IMR-90 (cell line): Measurements from ENCODE around the gene IPMK. TPM values are rescaled to one million over a fixed set of nuclear protein-coding genes. Genes with fewer than 3 reads are reported as not detected.

ENCODE experiments used
- ATAC-seq: fragments of 200-7000 bp; cut with Tn5 transposase; 2 replicates; pipeline ENCODE4 v1.9.1; 2020; ENCODE audit warnings: low read depth, mild to moderate bottlenecking, moderate library complexity
- BruUV-seq: library from RNA; stranded (reverse); fragments of 400-500 nt; replicated peaks from 2 replicates; lab custom pipeline; 2021; lab: Mats Ljungman, UMichigan
- CTCF ChIA-PET: fragments of 300-600 bp; formaldehyde crosslinking; extraction: SDS; loops from one replicate; lab custom pipeline; 2021; ENCODE audit warnings: antibody characterized with exemption; lab: Yijun Ruan, JAX
- POLR2A ChIA-PET: fragments of 300-600 bp; sonication (Branson Sonifier 250); formaldehyde crosslinking; loops from one replicate; lab custom pipeline; 2022; ENCODE audit warnings: antibody characterized with exemption; ENCODE audit not compliant: unreplicated experiment; lab: Charles Lee
- DNase-seq: peaks from one replicate; pipeline ENCODE4 v3.0.0; 2013
- H2AFZ ChIP-seq: replicated peaks from 2 replicates; pipeline ENCODE3; 2013; ENCODE audit warnings: low read length, mild to moderate bottlenecking; ENCODE audit not compliant: poor library complexity
- H2AK5ac ChIP-seq: 2 replicates; pipeline ENCODE4 v1.6.1; 2013; ENCODE audit warnings: low read depth, low read length, inconsistent platforms
- H2AK9ac ChIP-seq: replicated peaks from 2 replicates; pipeline ENCODE3; 2013; ENCODE audit warnings: mild to moderate bottlenecking, low read depth, low read length, moderate library complexity; ENCODE audit not compliant: poor library complexity
- H2BK120ac ChIP-seq: 2 replicates; pipeline ENCODE4 v1.6.1; 2013; ENCODE audit warnings: low read depth, low read length, inconsistent platforms
- H2BK15ac ChIP-seq: 3 replicates; pipeline ENCODE4 v1.6.1; 2013; ENCODE audit warnings: low read depth, low read length, inconsistent platforms
- H2BK20ac ChIP-seq: 2 replicates; pipeline ENCODE4 v1.6.1; 2013; ENCODE audit warnings: low read depth, mild to moderate bottlenecking, inconsistent platforms, low read length, moderate library complexity
- H2BK5ac ChIP-seq: 2 replicates; pipeline ENCODE4 v1.6.1; 2013; ENCODE audit warnings: mild to moderate bottlenecking, low read depth, low read length, inconsistent platforms; ENCODE audit not compliant: poor library complexity, severe bottlenecking
- H3K14ac ChIP-seq: replicated peaks from 2 replicates; pipeline ENCODE4 v1.6.1; 2013; ENCODE audit warnings: low read depth, low read length, inconsistent platforms
- H3K18ac ChIP-seq: 2 replicates; pipeline ENCODE4 v1.6.1; 2013; ENCODE audit warnings: low read depth, low read length, control low read depth
- H3K23ac ChIP-seq: 2 replicates; pipeline ENCODE4 v1.6.1; 2013; ENCODE audit warnings: low read depth, low read length, inconsistent platforms
- H3K27ac ChIP-seq: 2 replicates; pipeline ENCODE4 v1.5.1; 2013; ENCODE audit warnings: mild to moderate bottlenecking, control low read depth, low read length; ENCODE audit not compliant: insufficient read depth
- H3K27me3 ChIP-seq: 2 replicates; pipeline ENCODE4 v1.6.1; 2013; ENCODE audit warnings: low read length; ENCODE audit not compliant: control insufficient read depth, insufficient read depth
- H3K36me3 ChIP-seq: 2 replicates; pipeline ENCODE4 v1.6.1; 2013; ENCODE audit warnings: low read length, mixed read lengths; ENCODE audit not compliant: control insufficient read depth, insufficient read depth
- H3K4ac ChIP-seq: 2 replicates; pipeline ENCODE4 v1.6.1; 2013; ENCODE audit warnings: low read depth, low read length, inconsistent platforms
- H3K4me1 ChIP-seq: 2 replicates; pipeline ENCODE4 v1.6.1; 2013; ENCODE audit warnings: low read length, mixed read lengths; ENCODE audit not compliant: control insufficient read depth, insufficient read depth
- H3K4me2 ChIP-seq: 2 replicates; pipeline ENCODE4 v1.6.1; 2013; ENCODE audit warnings: low read depth, mild to moderate bottlenecking, control low read depth, low read length, moderate library complexity
- H3K4me3 ChIP-seq: 2 replicates; pipeline ENCODE4 v1.5.1; 2013; ENCODE audit warnings: low read depth, mild to moderate bottlenecking, control low read depth, low read length, moderate library complexity; ENCODE audit not compliant: insufficient read depth
- H3K56ac ChIP-seq: 2 replicates; pipeline ENCODE4 v1.6.1; 2013; ENCODE audit warnings: low read length, inconsistent platforms; ENCODE audit not compliant: insufficient read depth; ENCODE audit errors: extremely low read depth
- H3K79me1 ChIP-seq, 2 experiments: 2 replicates each; pipeline ENCODE4 v1.6.1; 2013; ENCODE audit warnings: low read length in 2 of 2, inconsistent platforms in 1 of 2, low read depth in 1 of 2
- H3K9ac ChIP-seq: 2 replicates; pipeline ENCODE4 v1.6.1; 2013; ENCODE audit warnings: low read depth, low read length, control low read depth
- H3K9me1 ChIP-seq: 2 replicates; pipeline ENCODE4 v1.6.1; 2013; ENCODE audit warnings: low read length, inconsistent platforms; ENCODE audit not compliant: insufficient read depth
- H3K9me3 ChIP-seq: 2 replicates; pipeline ENCODE4 v1.6.1; 2013; ENCODE audit warnings: low read length; ENCODE audit not compliant: control insufficient read depth, insufficient read depth
- H4K20me1 ChIP-seq: 2 replicates; pipeline ENCODE4 v1.6.1; 2013; ENCODE audit warnings: low read length, inconsistent platforms; ENCODE audit not compliant: insufficient read depth
- H4K5ac ChIP-seq: 2 replicates; pipeline ENCODE4 v1.6.1; 2013; ENCODE audit warnings: mild to moderate bottlenecking, low read depth, low read length, control low read depth
- H4K8ac ChIP-seq, 2 experiments: 2 replicates each; pipeline ENCODE4 v1.6.1; 2013; ENCODE audit warnings: low read depth in 2 of 2, low read length in 2 of 2, control low read depth in 1 of 2, inconsistent platforms in 1 of 2
- H4K91ac ChIP-seq: 2 replicates; pipeline ENCODE4 v1.6.1; 2013; ENCODE audit warnings: low read depth, low read length, inconsistent platforms; ENCODE audit not compliant: insufficient read depth
- WGBS, 2 experiments: methylation state at CpG; one replicate each; pipeline versions ENCODE4 v1.1.5 to v1.1.7; 2013; ENCODE audit warnings: missing lambda C conversion rate in 2 of 2; ENCODE audit not compliant: insufficient read length in 1 of 2; ENCODE audit errors: extremely low coverage in 2 of 2; 5-methylcytosine and 5-hydroxymethylcytosine counted together
- dilution Hi-C: fragments of 300-500 bp; cut with HindIII; formaldehyde crosslinking; loops from one replicate; pipeline ENCODE4 v1.14.3; 2018; ENCODE audit warnings: low sequenced_read_pairs; ENCODE audit not compliant: unreplicated experiment
- in situ Hi-C: fragments of 300-500 bp; cut with MboI; formaldehyde crosslinking; loops from 3 replicates; pipeline ENCODE4 v1.14.3; 2019; ENCODE audit warnings: low sequenced_read_pairs, inconsistent platforms, mixed read lengths
- intact Hi-C: fragments of 100-400 bp; cut with micrococcal nuclease; formaldehyde crosslinking; loops from 2 replicates; pipeline ENCODE4 v1.10.0; 2022
- polyA plus RNA-seq, 3 experiments: library from polyadenylated mRNA; depleted of rRNA; stranded (reverse); fragments of >200 nt; gene quantifications; 2 replicates each; pipeline ENCODE4 v1.2.3, GENCODE V29; 2012; ENCODE audit warnings: low replicate concordance in 1 of 3
- total RNA-seq: library from RNA; depleted of rRNA; stranded (reverse); fragments of >200 nt; gene quantifications from 2 replicates; pipeline ENCODE4 v1.2.3, GENCODE V29; 2012
- TF ChIP-seq, protein P1 (sequence below): fragments of 150-350 bp; IDR thresholded peaks from 2 replicates; pipeline ENCODE4 v1.6.1; 2017; ENCODE audit warnings: mild to moderate bottlenecking, antibody characterized with exemption, low read length, low read depth

The IPMK gene
- total and polyA plus RNA-seq, 2 of the 4 experiments (the other 2 are of a cell fraction), result 0.89 to 2.0 TPM

GRCh38 chr10:58239561-58240169, 28.0 kb downstream of the IPMK start:
- no peak overlapping the region for H2BK20ac ChIP-seq
- H3K27me3 ChIP-seq, result no peaks in the 10 kb centered on the region
- peaks cover 18% of the 10 kb centered on the region for H3K4me1 ChIP-seq
- no TSS peak for BruUV-seq
- no CpG with 5 or more reads among the region's 5 CpGs for WGBS, 2 experiments
- no peak overlapping the region for H3K27ac ChIP-seq
- H3K23ac ChIP-seq, result no peak overlapping the region
- H3K4me2 ChIP-seq, result no peak overlapping the region
- H3K18ac ChIP-seq, result peak overlapping the region; percentile 47; the same call in 1 of the 2 replicates
- H2AFZ ChIP-seq, result no peak overlapping the region
- peaks cover 8% of the 10 kb centered on the region for H3K9me1 ChIP-seq
- peak overlapping the region; percentile 20; the same call in 1 of the 3 replicates for H2BK15ac ChIP-seq
- dilution Hi-C loops, result no loop called here
- ChIA-PET POLR2A (interaction anchor here (0.6 kb wide), 1 partner anchor 1718 kb away, joined by 17 read pairs; no protein-coding TSS in a partner anchor), CTCF (no interaction called here)
- H3K14ac ChIP-seq, result no peak overlapping the region; the same call in 1 of the 2 replicates
- H3K36me3 ChIP-seq, result peaks cover 5% of the 10 kb centered on the region
- no peak overlapping the region for H2AK9ac ChIP-seq
- no peak overlapping the region for H4K8ac ChIP-seq
- H4K5ac ChIP-seq, result no peak overlapping the region
- peak overlapping the region; percentile 24 for H2BK5ac ChIP-seq
- H4K91ac ChIP-seq, result peak overlapping the region; percentile 11; the same call in 1 of the 2 replicates
- H3K56ac ChIP-seq, result no peak overlapping the region
- DNase-seq, result no peak
- no peaks in the 10 kb centered on the region for H3K9me3 ChIP-seq
- no peak overlapping the region for H3K4me3 ChIP-seq
- intact Hi-C loops, result loop anchor here (10.0 kb wide), 1 partner anchor 1425 kb away; no protein-coding TSS in a partner anchor
- H3K9ac ChIP-seq, result no peak overlapping the region
- TF ChIP-seq, protein P1, sequence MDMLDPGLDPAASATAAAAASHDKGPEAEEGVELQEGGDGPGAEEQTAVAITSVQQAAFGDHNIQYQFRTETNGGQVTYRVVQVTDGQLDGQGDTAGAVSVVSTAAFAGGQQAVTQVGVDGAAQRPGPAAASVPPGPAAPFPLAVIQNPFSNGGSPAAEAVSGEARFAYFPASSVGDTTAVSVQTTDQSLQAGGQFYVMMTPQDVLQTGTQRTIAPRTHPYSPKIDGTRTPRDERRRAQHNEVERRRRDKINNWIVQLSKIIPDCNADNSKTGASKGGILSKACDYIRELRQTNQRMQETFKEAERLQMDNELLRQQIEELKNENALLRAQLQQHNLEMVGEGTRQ, result no peak
- H3K79me1 ChIP-seq, result peaks cover 20 to 34% of the 10 kb centered on the region in 2 experiments
- H3K4ac ChIP-seq, result no peak overlapping the region
- no peak overlapping the region for H2AK5ac ChIP-seq
- ATAC-seq, result peak; percentile 31
- in situ Hi-C loops, result no loop called here
- no peaks in the 10 kb centered on the region for H4K20me1 ChIP-seq
- peak overlapping the region; percentile 9; the same call in 1 of the 2 replicates for H2BK120ac ChIP-seq
